Liver (tissue), 9 donors: ENCODE results near the gene TARDBP. TPM values are rescaled to one million over a fixed set of nuclear protein-coding genes. Genes with fewer than 3 reads are reported as not detected.

Experiments used
- DNase-seq: peaks from one replicate; pipeline ENCODE4 v3.0.0-alpha.2; 2017; ENCODE audit warnings: low spot score
- H3K27ac ChIP-seq, 2 donors: one replicate each; pipeline ENCODE4 v1.7.0; 2013; ENCODE audit warnings: inconsistent platforms in 2 of 2, low read length in 2 of 2, control low read depth in 1 of 2, low read depth in 1 of 2, mild to moderate bottlenecking in 1 of 2
- H3K27me3 ChIP-seq, 4 donors: one replicate each; pipeline versions ENCODE4 v1.6.1 to v1.7.0; 2013; ENCODE audit warnings: low read length in 3 of 4, inconsistent platforms in 1 of 4, mild to moderate bottlenecking in 1 of 4, moderate library complexity in 1 of 4; ENCODE audit not compliant: control insufficient read depth in 4 of 4, insufficient read depth in 4 of 4
- H3K36me3 ChIP-seq, 4 donors: one replicate each; pipeline versions ENCODE4 v1.6.1 to v1.7.0; 2013; ENCODE audit warnings: low read length in 3 of 4, mild to moderate bottlenecking in 3 of 4, low read depth in 1 of 4, moderate library complexity in 1 of 4; ENCODE audit not compliant: control insufficient read depth in 4 of 4, insufficient read depth in 3 of 4
- H3K4me1 ChIP-seq, 4 donors: one replicate each; pipeline versions ENCODE4 v1.6.1 to v1.7.0; 2013; ENCODE audit warnings: low read length in 3 of 4, mild to moderate bottlenecking in 3 of 4, moderate library complexity in 1 of 4; ENCODE audit not compliant: control insufficient read depth in 4 of 4, insufficient read depth in 4 of 4
- H3K4me3 ChIP-seq, 3 donors: one replicate each; pipeline versions ENCODE4 v1.6.1 to v1.7.0; 2013; ENCODE audit warnings: low read length in 3 of 3, control low read depth in 1 of 3, low read depth in 1 of 3, mild to moderate bottlenecking in 1 of 3
- H3K9ac ChIP-seq, 2 donors: one replicate each; pipeline ENCODE4 v1.7.0; 2013; ENCODE audit warnings: low read length in 2 of 2, mild to moderate bottlenecking in 2 of 2, moderate library complexity in 2 of 2, control low read depth in 1 of 2, low read depth in 1 of 2
- H3K9me3 ChIP-seq, 4 donors: one replicate each; pipeline versions ENCODE4 v1.6.1 to v1.7.0; 2013; ENCODE audit warnings: low read length in 3 of 4; ENCODE audit not compliant: control insufficient read depth in 4 of 4
- EGR1 ChIP-seq, 2 donors: IDR thresholded peaks; 2 replicates each; pipeline ENCODE4 v1.6.1; 2016 to 2018; ENCODE audit warnings: antibody characterized with exemption in 2 of 2, low read depth in 2 of 2
- FOXA1 ChIP-seq: IDR thresholded peaks from 2 replicates; pipeline ENCODE4 v1.6.1; 2016; ENCODE audit warnings: antibody characterized with exemption
- FOXA2 ChIP-seq: IDR thresholded peaks from 2 replicates; pipeline ENCODE4 v1.6.1; 2016; ENCODE audit warnings: antibody characterized with exemption
- GABPA ChIP-seq, 2 donors: IDR thresholded peaks in 1 of 2; conservative IDR thresholded peaks in 1 of 2; 2 replicates each; pipeline ENCODE4 v1.6.1; 2016; ENCODE audit warnings: antibody characterized with exemption in 2 of 2, mild to moderate bottlenecking in 1 of 2, moderate library complexity in 1 of 2
- HNF4A ChIP-seq, 2 donors: conservative IDR thresholded peaks; 2 replicates each; pipeline ENCODE4 v1.6.1; 2016; ENCODE audit warnings: antibody characterized with exemption in 2 of 2, mild to moderate bottlenecking in 2 of 2
- HNF4G ChIP-seq: IDR thresholded peaks from 2 replicates; pipeline ENCODE4 v1.6.1; 2016; ENCODE audit warnings: antibody characterized with exemption
- JUND ChIP-seq, 2 donors: IDR thresholded peaks; 2 replicates each; pipeline ENCODE4 v1.6.1; 2016; ENCODE audit warnings: antibody characterized with exemption in 2 of 2
- NR2F2 ChIP-seq: IDR thresholded peaks from 2 replicates; pipeline ENCODE4 v1.6.1; 2016; ENCODE audit warnings: antibody characterized with exemption
- RAD21 ChIP-seq, 2 donors: IDR thresholded peaks; 2 replicates each; pipeline ENCODE4 v1.6.1; 2016; ENCODE audit warnings: antibody characterized with exemption in 2 of 2, mild to moderate bottlenecking in 2 of 2
- RXRA ChIP-seq, 2 donors: IDR thresholded peaks; 2 replicates each; pipeline ENCODE4 v1.6.1; 2017 to 2018; ENCODE audit warnings: antibody characterized with exemption in 2 of 2, mild to moderate bottlenecking in 1 of 2
- SP1 ChIP-seq: IDR thresholded peaks from 2 replicates; pipeline ENCODE4 v1.6.1; 2018; ENCODE audit warnings: antibody characterized with exemption, mild to moderate bottlenecking
- TAF1 ChIP-seq: conservative IDR thresholded peaks from 2 replicates; pipeline ENCODE4 v1.6.1; 2016; ENCODE audit warnings: antibody characterized with exemption, mild to moderate bottlenecking
- YY1 ChIP-seq: IDR thresholded peaks from 2 replicates; pipeline ENCODE4 v1.6.1; 2016; ENCODE audit warnings: antibody characterized with exemption, mild to moderate bottlenecking
- ZBTB33 ChIP-seq: IDR thresholded peaks from 2 replicates; pipeline ENCODE4 v1.6.1; 2016; ENCODE audit warnings: antibody characterized with exemption
- WGBS: extraction: QIAGEN DNeasy Blood & Tissue Kit; methylation state at CpG from one replicate; pipeline ENCODE4 v1.1.7; 2013; 5-methylcytosine and 5-hydroxymethylcytosine counted together
- polyA plus RNA-seq, 2 donors: library from polyadenylated mRNA; stranded (reverse) in 1 of 2; unstranded in 1 of 2; fragments of 200-250 nt in 1 of 2; fragments of >200 nt in 1 of 2; fragmentation: Nextera tagmentation in 1 of 2; extraction: Ambion mirVana in 1 of 2; gene quantifications; one replicate each; pipeline versions ENCODE4 v1.2.1 to v1.2.3, GENCODE V29; 2013 to 2015
- total RNA-seq, 2 donors: library from RNA; depleted of rRNA; stranded (reverse); fragments of >200 nt; gene quantifications; one replicate each; pipeline ENCODE4 v1.2.3, GENCODE V29; 2014
- TF ChIP-seq, protein P1 (sequence below): IDR thresholded peaks from 2 replicates; pipeline ENCODE4 v1.6.1; 2016; ENCODE audit warnings: antibody characterized with exemption, mild to moderate bottlenecking
- TF ChIP-seq, protein P2 (sequence below): fragments of 150-350 bp; IDR thresholded peaks from 2 replicates; pipeline ENCODE4 v1.5.1; 2017; ENCODE audit warnings: improper control_type of control experiment, low read depth, low read length; ENCODE audit not compliant: missing input control
- TF ChIP-seq, protein P3 (sequence below): IDR thresholded peaks from 2 replicates; pipeline ENCODE4 v1.6.1; 2016; ENCODE audit warnings: antibody characterized with exemption
- TF ChIP-seq, protein P4 (sequence below): IDR thresholded peaks from 2 replicates; pipeline ENCODE4 v1.6.1; 2016; ENCODE audit warnings: antibody characterized with exemption
- donor health status: healthy.
- donor health status: healthy.
- donor health status: healthy.
- donor health status: healthy.
- donor health status: healthy.

Gene TARDBP
- total RNA-seq (10 to 100 TPM; 78.4 to 80.1 TPM), polyA plus RNA-seq (10 to 100 TPM; 44.4 to 87.6 TPM)

DNA sequence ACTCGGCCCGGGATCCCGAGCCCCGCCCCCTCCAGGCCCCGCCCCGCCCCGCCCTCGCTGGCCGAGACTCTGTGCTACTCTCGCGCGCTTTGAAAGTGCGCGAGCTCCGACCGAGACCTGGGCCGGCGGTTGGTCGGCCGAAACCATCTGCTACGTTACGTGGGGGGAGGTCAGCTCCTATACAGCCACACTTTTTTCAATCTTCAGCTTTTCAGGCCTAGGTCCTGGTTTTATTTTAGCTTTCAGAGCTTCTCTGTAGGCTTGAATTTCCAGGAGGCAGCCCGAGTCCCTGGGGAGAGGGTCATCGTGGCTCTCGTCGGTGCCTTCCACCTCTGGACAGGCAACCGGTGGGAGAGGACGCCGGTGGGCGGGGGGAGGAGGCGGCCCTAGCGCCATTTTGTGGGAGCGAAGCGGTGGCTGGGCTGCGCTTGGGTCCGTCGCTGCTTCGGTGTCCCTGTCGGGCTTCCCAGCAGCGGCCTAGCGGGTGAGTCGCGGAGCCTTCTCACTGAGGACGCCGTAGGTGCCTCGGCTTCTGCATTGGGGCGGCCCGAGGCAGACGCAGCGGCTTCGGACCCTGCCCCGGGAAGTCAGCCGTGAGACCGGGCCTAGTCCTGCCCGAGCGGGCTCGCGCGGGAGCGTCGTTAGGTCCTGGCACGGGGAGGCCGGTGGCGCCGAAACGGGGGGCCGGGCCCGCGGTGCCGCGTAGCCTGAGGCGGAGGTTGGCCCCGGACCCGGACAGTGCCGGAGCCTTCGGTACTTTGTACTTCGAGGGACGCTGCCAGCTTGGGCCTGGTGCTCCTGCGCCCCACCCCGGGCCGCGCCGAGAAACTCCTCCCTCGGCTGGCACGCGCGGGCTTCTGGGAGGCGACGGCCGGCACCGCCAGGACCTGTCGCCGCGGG, at the start of gene TARDBP:
TARDBP (plus strand) TSS at position 395 of the 900 bp plus-strand sequence. CDS start 1,074 bp downstream, outside the sequence.
- peak within 1 kb of the TSS; percentile 92 to 96 for H3K27ac ChIP-seq
- TF ChIP-seq, protein P1, sequence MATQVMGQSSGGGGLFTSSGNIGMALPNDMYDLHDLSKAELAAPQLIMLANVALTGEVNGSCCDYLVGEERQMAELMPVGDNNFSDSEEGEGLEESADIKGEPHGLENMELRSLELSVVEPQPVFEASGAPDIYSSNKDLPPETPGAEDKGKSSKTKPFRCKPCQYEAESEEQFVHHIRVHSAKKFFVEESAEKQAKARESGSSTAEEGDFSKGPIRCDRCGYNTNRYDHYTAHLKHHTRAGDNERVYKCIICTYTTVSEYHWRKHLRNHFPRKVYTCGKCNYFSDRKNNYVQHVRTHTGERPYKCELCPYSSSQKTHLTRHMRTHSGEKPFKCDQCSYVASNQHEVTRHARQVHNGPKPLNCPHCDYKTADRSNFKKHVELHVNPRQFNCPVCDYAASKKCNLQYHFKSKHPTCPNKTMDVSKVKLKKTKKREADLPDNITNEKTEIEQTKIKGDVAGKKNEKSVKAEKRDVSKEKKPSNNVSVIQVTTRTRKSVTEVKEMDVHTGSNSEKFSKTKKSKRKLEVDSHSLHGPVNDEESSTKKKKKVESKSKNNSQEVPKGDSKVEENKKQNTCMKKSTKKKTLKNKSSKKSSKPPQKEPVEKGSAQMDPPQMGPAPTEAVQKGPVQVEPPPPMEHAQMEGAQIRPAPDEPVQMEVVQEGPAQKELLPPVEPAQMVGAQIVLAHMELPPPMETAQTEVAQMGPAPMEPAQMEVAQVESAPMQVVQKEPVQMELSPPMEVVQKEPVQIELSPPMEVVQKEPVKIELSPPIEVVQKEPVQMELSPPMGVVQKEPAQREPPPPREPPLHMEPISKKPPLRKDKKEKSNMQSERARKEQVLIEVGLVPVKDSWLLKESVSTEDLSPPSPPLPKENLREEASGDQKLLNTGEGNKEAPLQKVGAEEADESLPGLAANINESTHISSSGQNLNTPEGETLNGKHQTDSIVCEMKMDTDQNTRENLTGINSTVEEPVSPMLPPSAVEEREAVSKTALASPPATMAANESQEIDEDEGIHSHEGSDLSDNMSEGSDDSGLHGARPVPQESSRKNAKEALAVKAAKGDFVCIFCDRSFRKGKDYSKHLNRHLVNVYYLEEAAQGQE, result no peak
- TF ChIP-seq EGR1 (IDR thresholded peaks at IDR 0.05; ENCODE audit: low read depth in 2 of 2) (peak; percentile 45 to 52), RXRA (IDR thresholded peaks at IDR 0.05) (no peak), TAF1 (no peak), JUND (IDR thresholded peaks at IDR 0.05) (no peak), GABPA (IDR thresholded peaks at IDR 0.05 in 1 of 2, conservative IDR thresholded peaks at IDR 0.05 in 1 of 2) (peak in 1 of 2 donors; percentile 34), YY1 (peak; percentile 99), SP1 (peak; percentile 66), FOXA2 (no peak), HNF4A (conservative IDR thresholded peaks at IDR 0.05) (no peak), HNF4G (no peak), FOXA1 (no peak), RAD21 (IDR thresholded peaks at IDR 0.05) (no peak), ZBTB33 (peak; percentile 99), NR2F2 (no peak)
- TF ChIP-seq, protein P2, sequence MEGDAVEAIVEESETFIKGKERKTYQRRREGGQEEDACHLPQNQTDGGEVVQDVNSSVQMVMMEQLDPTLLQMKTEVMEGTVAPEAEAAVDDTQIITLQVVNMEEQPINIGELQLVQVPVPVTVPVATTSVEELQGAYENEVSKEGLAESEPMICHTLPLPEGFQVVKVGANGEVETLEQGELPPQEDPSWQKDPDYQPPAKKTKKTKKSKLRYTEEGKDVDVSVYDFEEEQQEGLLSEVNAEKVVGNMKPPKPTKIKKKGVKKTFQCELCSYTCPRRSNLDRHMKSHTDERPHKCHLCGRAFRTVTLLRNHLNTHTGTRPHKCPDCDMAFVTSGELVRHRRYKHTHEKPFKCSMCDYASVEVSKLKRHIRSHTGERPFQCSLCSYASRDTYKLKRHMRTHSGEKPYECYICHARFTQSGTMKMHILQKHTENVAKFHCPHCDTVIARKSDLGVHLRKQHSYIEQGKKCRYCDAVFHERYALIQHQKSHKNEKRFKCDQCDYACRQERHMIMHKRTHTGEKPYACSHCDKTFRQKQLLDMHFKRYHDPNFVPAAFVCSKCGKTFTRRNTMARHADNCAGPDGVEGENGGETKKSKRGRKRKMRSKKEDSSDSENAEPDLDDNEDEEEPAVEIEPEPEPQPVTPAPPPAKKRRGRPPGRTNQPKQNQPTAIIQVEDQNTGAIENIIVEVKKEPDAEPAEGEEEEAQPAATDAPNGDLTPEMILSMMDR, result no peak
- TF ChIP-seq, protein P3, sequence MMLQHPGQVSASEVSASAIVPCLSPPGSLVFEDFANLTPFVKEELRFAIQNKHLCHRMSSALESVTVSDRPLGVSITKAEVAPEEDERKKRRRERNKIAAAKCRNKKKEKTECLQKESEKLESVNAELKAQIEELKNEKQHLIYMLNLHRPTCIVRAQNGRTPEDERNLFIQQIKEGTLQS, result no peak
- TF ChIP-seq, protein P4, sequence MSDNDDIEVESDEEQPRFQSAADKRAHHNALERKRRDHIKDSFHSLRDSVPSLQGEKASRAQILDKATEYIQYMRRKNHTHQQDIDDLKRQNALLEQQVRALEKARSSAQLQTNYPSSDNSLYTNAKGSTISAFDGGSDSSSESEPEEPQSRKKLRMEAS, result peak; percentile 59
- peaks cover 9 to 24% (median 18%) of the 10 kb centered on the region in 4 donors for H3K4me1 ChIP-seq
- peaks cover 6 to 25% (median 19%) of the 10 kb centered on the region in 4 donors for H3K36me3 ChIP-seq
- H3K27me3 ChIP-seq, result no peaks in the 10 kb centered on the region
- H3K9me3 ChIP-seq, result no peaks in the 10 kb centered on the region
- H3K9ac ChIP-seq, result peak within 1 kb of the TSS; percentile 83 to 86
- WGBS, result under 1% methylated on average over 94 of the region's 94 CpGs
- H3K4me3 ChIP-seq, result peak within 1 kb of the TSS; percentile 60 to 87 (median 85)
- DNase-seq, result peak; percentile 95
